GM23338 (cell line): Measurements from ENCODE around the gene PLEKHG2. TPM values are rescaled to one million over a fixed set of nuclear protein-coding genes. Genes with fewer than 3 reads are reported as not detected.

Experiments used
- ATAC-seq: fragments of 200-7000 bp; cut with Tn5 transposase; 3 replicates; pipeline ENCODE4 v1.9.1; 2020
- DNase-seq: peaks from one replicate; pipeline ENCODE4 v3.0.0-alpha.2; 2015; ENCODE audit warnings: low spot score
- H2AFZ ChIP-seq: fragments of 200-600 bp; sonication (generic); 2 replicates; pipeline ENCODE4 v1.8.0; 2016; ENCODE audit warnings: antibody characterized with exemption, mild to moderate bottlenecking, moderate library complexity
- H3F3A ChIP-seq: fragments of 200-600 bp; sonication (generic); replicated peaks from 2 replicates; pipeline ENCODE4 v1.8.0; 2017; ENCODE audit warnings: antibody characterized with exemption, mixed run types, low read depth
- H3K27ac ChIP-seq: fragments of 200-600 bp; sonication (generic); 2 replicates; pipeline ENCODE4 v1.6.1; 2016; ENCODE audit warnings: low read depth
- H3K27me3 ChIP-seq: fragments of 200-600 bp; sonication (generic); 2 replicates; pipeline ENCODE4 v1.8.0; 2016; ENCODE audit warnings: mild to moderate bottlenecking, mixed run types, moderate library complexity; ENCODE audit not compliant: insufficient read depth
- H3K36me3 ChIP-seq: fragments of 200-600 bp; sonication (generic); 2 replicates; pipeline ENCODE4 v1.8.0; 2016; ENCODE audit warnings: mild to moderate bottlenecking; ENCODE audit not compliant: insufficient read depth
- H3K4me1 ChIP-seq: fragments of 200-600 bp; sonication (generic); 2 replicates; pipeline ENCODE4 v1.8.0; 2016; ENCODE audit warnings: mild to moderate bottlenecking, moderate library complexity; ENCODE audit not compliant: insufficient read depth
- H3K4me2 ChIP-seq: fragments of 200-600 bp; sonication (generic); 2 replicates; pipeline ENCODE4 v1.7.1; 2017; ENCODE audit warnings: mixed run types
- H3K4me3 ChIP-seq: fragments of 200-600 bp; sonication (generic); 2 replicates; pipeline ENCODE4 v1.6.1; 2016; ENCODE audit warnings: mixed run types
- H3K79me2 ChIP-seq: fragments of 200-600 bp; sonication (generic); replicated peaks from 2 replicates; pipeline ENCODE4 v1.8.0; 2017; ENCODE audit warnings: mild to moderate bottlenecking; ENCODE audit not compliant: insufficient read depth
- H3K9me2 ChIP-seq: fragments of 200-600 bp; sonication (generic); 2 replicates; pipeline ENCODE4 v1.8.0; 2017; ENCODE audit not compliant: insufficient read depth
- H4K20me1 ChIP-seq: fragments of 200-600 bp; sonication (generic); replicated peaks from 2 replicates; pipeline ENCODE4 v1.8.0; 2017; ENCODE audit warnings: mild to moderate bottlenecking; ENCODE audit not compliant: insufficient read depth
- H3K27ac Mint-ChIP-seq: 2 replicates; pipeline ENCODE4 v1.8.0; 2020; ENCODE audit warnings: inconsistent platforms, mild to moderate bottlenecking, moderate library complexity, mixed read lengths
- H3K27me3 Mint-ChIP-seq: 3 replicates; pipeline ENCODE4 v1.8.0; 2022; ENCODE audit warnings: low read depth, mild to moderate bottlenecking, moderate library complexity, mixed read lengths, inconsistent platforms; ENCODE audit not compliant: insufficient read depth, poor library complexity
- H3K36me3 Mint-ChIP-seq: 3 replicates; pipeline ENCODE4 v1.8.0; 2021; ENCODE audit warnings: low read depth, mild to moderate bottlenecking, inconsistent platforms, moderate library complexity, mixed read lengths
- H3K4me1 Mint-ChIP-seq: 3 replicates; pipeline ENCODE4 v1.8.0; 2020; ENCODE audit warnings: mild to moderate bottlenecking, inconsistent platforms, mixed read lengths
- H3K4me3 Mint-ChIP-seq: 3 replicates; pipeline ENCODE4 v1.8.0; 2021; ENCODE audit warnings: moderate library complexity, mild to moderate bottlenecking, inconsistent platforms, mixed read lengths
- H3K9me3 Mint-ChIP-seq: 3 replicates; pipeline ENCODE4 v1.8.0; 2020; ENCODE audit warnings: moderate library complexity, mild to moderate bottlenecking, inconsistent platforms, mixed read lengths
- CREB1 ChIP-seq: fragments of 250-450 bp; sonication (Bioruptor Pico); IDR thresholded peaks from 2 replicates; pipeline ENCODE4 v1.5.0; 2020; ENCODE audit warnings: low read depth, mild to moderate bottlenecking, moderate library complexity
- ETS1 ChIP-seq: IDR thresholded peaks from 2 replicates; pipeline ENCODE4 v1.6.1; 2016; ENCODE audit warnings: antibody characterized with exemption
- EZH2 ChIP-seq: fragments of 200-600 bp; sonication (generic); IDR thresholded peaks from one replicate; pipeline ENCODE4 v1.8.0; 2017; ENCODE audit warnings: antibody characterized with exemption, mild to moderate bottlenecking, low read depth; ENCODE audit not compliant: unreplicated experiment
- EZH2phosphoT487 ChIP-seq: fragments of 200-600 bp; sonication (generic); IDR thresholded peaks from one replicate; pipeline ENCODE4 v1.8.1; 2018; ENCODE audit warnings: antibody characterized with exemption; ENCODE audit not compliant: unreplicated experiment
- JUNB ChIP-seq: IDR thresholded peaks from one replicate; pipeline ENCODE4 v1.6.1; 2016; ENCODE audit warnings: antibody characterized with exemption; ENCODE audit not compliant: unreplicated experiment
- STAT1 ChIP-seq: IDR thresholded peaks from one replicate; pipeline ENCODE4 v1.6.1; 2016; ENCODE audit warnings: antibody characterized with exemption; ENCODE audit not compliant: unreplicated experiment
- ZNF114 ChIP-seq: fragments of 250-450 bp; sonication (Bioruptor Pico); IDR thresholded peaks from 2 replicates; pipeline ENCODE4 v1.5.0; 2020; ENCODE audit warnings: mild to moderate bottlenecking, moderate library complexity
- ZNF331 ChIP-seq: fragments of 250-450 bp; sonication (Bioruptor Pico); IDR thresholded peaks from 2 replicates; pipeline ENCODE4 v1.5.0; 2020; ENCODE audit warnings: low read depth, mild to moderate bottlenecking, moderate library complexity
- ZNF462 ChIP-seq: fragments of 250-450 bp; sonication (Bioruptor Pico); IDR thresholded peaks from 2 replicates; pipeline ENCODE4 v1.5.0; 2020; ENCODE audit warnings: mild to moderate bottlenecking, moderate library complexity
- polyA plus RNA-seq: library from polyadenylated mRNA; unstranded; fragments of >200 nt; fragmentation: Nextera tagmentation; extraction: Ambion mirVana; gene quantifications from 2 replicates; pipeline ENCODE4 v1.2.1, GENCODE V29; 2016
- total RNA-seq: library from RNA; depleted of rRNA; stranded (reverse); fragments of >200 nt; shearing (Covaris generic); gene quantifications from 2 replicates; pipeline ENCODE4 v1.2.3, GENCODE V29; 2014
- TF ChIP-seq, protein P1 (sequence below): IDR thresholded peaks from one replicate; pipeline ENCODE4 v1.6.1; 2018; ENCODE audit warnings: antibody characterized with exemption; ENCODE audit not compliant: unreplicated experiment
- TF ChIP-seq, protein P2 (sequence below), 2 experiments: fragments of 200-600 bp in 1 of 2; sonication (generic) in 1 of 2; conservative IDR thresholded peaks; 2 replicates each; pipeline versions ENCODE4 v1.5.1 to v1.6.1; 2016 to 2017; ENCODE audit warnings: antibody characterized with exemption in 2 of 2, low read depth in 2 of 2, mild to moderate bottlenecking in 2 of 2, moderate library complexity in 1 of 2

Gene PLEKHG2
- total and polyA plus RNA-seq, 2 experiments from 2014 or later = 15.5 to 41.3 TPM

DNA sequence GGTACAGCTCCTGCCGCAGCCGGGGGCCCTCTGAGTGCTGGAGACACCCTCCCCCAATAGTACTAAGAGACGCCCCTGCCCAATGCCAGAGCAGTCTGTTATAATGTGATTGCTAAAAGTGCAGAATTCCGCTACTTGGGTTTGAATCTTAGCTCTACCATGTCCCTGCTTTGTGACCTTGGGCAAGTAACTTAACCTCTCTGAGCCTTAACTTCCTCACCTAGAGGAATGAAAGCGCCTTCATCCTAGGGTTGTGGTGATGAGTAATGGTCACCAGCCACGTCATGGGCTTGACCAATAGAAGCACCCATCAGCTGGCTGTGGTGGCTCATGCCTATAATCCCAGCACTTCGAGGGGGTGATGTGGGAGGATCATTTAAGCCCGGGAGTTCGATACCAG lies 6.5 kb downstream of the PLEKHG2 start:
- Mint-ChIP-seq H3K27me3 (peaks cover 13% of the 10 kb centered on the region), H3K36me3 (peaks cover 75% of the 10 kb centered on the region), H3K4me1 (peaks cover 15% of the 10 kb centered on the region), H3K9me3 (no peaks in the 10 kb centered on the region; the same call in 2 of the 3 replicates), H3K4me3 (no peak overlapping the region), H3K27ac (no peak overlapping the region)
- Histone ChIP-seq H3F3A (peaks cover 13% of the 10 kb centered on the region; the same call in 1 of the 2 replicates), H3K27ac (no peak overlapping the region), H3K4me1 (peaks cover 10% of the 10 kb centered on the region; the same call in 1 of the 2 replicates), H3K4me3 (no peak overlapping the region), H2AFZ (no peak overlapping the region), H3K27me3 (no peaks in the 10 kb centered on the region), H3K9me2 (no peaks in the 10 kb centered on the region), H3K4me2 (no peak overlapping the region), H4K20me1 (peaks cover 14% of the 10 kb centered on the region; the same call in 1 of the 2 replicates), H3K79me2 (peaks cover 10% of the 10 kb centered on the region), H3K36me3 (peaks cover 11% of the 10 kb centered on the region; the same call in 1 of the 2 replicates)
- TF ChIP-seq JUNB = no peak
- TF ChIP-seq, protein P1, sequence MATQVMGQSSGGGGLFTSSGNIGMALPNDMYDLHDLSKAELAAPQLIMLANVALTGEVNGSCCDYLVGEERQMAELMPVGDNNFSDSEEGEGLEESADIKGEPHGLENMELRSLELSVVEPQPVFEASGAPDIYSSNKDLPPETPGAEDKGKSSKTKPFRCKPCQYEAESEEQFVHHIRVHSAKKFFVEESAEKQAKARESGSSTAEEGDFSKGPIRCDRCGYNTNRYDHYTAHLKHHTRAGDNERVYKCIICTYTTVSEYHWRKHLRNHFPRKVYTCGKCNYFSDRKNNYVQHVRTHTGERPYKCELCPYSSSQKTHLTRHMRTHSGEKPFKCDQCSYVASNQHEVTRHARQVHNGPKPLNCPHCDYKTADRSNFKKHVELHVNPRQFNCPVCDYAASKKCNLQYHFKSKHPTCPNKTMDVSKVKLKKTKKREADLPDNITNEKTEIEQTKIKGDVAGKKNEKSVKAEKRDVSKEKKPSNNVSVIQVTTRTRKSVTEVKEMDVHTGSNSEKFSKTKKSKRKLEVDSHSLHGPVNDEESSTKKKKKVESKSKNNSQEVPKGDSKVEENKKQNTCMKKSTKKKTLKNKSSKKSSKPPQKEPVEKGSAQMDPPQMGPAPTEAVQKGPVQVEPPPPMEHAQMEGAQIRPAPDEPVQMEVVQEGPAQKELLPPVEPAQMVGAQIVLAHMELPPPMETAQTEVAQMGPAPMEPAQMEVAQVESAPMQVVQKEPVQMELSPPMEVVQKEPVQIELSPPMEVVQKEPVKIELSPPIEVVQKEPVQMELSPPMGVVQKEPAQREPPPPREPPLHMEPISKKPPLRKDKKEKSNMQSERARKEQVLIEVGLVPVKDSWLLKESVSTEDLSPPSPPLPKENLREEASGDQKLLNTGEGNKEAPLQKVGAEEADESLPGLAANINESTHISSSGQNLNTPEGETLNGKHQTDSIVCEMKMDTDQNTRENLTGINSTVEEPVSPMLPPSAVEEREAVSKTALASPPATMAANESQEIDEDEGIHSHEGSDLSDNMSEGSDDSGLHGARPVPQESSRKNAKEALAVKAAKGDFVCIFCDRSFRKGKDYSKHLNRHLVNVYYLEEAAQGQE = no peak
- no peak for TF ChIP-seq ETS1
- TF ChIP-seq, protein P2, sequence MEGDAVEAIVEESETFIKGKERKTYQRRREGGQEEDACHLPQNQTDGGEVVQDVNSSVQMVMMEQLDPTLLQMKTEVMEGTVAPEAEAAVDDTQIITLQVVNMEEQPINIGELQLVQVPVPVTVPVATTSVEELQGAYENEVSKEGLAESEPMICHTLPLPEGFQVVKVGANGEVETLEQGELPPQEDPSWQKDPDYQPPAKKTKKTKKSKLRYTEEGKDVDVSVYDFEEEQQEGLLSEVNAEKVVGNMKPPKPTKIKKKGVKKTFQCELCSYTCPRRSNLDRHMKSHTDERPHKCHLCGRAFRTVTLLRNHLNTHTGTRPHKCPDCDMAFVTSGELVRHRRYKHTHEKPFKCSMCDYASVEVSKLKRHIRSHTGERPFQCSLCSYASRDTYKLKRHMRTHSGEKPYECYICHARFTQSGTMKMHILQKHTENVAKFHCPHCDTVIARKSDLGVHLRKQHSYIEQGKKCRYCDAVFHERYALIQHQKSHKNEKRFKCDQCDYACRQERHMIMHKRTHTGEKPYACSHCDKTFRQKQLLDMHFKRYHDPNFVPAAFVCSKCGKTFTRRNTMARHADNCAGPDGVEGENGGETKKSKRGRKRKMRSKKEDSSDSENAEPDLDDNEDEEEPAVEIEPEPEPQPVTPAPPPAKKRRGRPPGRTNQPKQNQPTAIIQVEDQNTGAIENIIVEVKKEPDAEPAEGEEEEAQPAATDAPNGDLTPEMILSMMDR (conservative IDR thresholded peaks at IDR 0.05; ENCODE audit: low read depth in 2 of 2) = no peak
- no peak for TF ChIP-seq CREB1
- TF ChIP-seq ZNF462 = no peak
- no peak for TF ChIP-seq EZH2phosphoT487
- no peak for TF ChIP-seq ZNF331 (CRISPR knock-in tag)
- TF ChIP-seq EZH2 = no peak
- TF ChIP-seq STAT1 = no peak
- TF ChIP-seq ZNF114 = no peak
- DNase-seq (no peak), ATAC-seq (no peak)
